CD14-positive monocyte (primary cell): ENCODE results near the gene GABRG3. TPM values are rescaled to one million over a fixed set of nuclear protein-coding genes. Genes with fewer than 3 reads are reported as not detected.

Source experiments
- DNase-seq, 3 donors: peaks; one replicate each; pipeline ENCODE4 v3.0.0-alpha.2; 2011 to 2022
- H2AFZ ChIP-seq: 2 replicates; pipeline ENCODE4 v1.6.0; 2012; ENCODE audit warnings: mild to moderate bottlenecking, low read depth, low read length, inconsistent platforms; ENCODE audit not compliant: insufficient read depth, poor library complexity, severe bottlenecking
- H3K27ac ChIP-seq, 2 donors: 1 replicate in 1 of 2; 2 replicates in 1 of 2; pipeline ENCODE4 v1.5.1; 2012 to 2013; ENCODE audit warnings: low read length in 2 of 2, control low read depth in 1 of 2, inconsistent platforms in 1 of 2, low read depth in 1 of 2, mild to moderate bottlenecking in 1 of 2
- H3K27me3 ChIP-seq, 2 donors: one replicate each; pipeline versions ENCODE4 v1.6.0 to v1.6.1; 2011 to 2013; ENCODE audit warnings: low read length in 2 of 2; ENCODE audit not compliant: control insufficient read depth in 2 of 2, insufficient read depth in 2 of 2
- H3K36me3 ChIP-seq, 2 donors: replicated peaks in 1 of 2; 1 replicate in 1 of 2; 2 replicates in 1 of 2; pipeline versions ENCODE4 v1.5.1 to v1.6.1; 2012 to 2013; ENCODE audit warnings: low read length in 2 of 2, control low read depth in 1 of 2, inconsistent platforms in 1 of 2, mild to moderate bottlenecking in 1 of 2; ENCODE audit not compliant: insufficient read depth in 2 of 2, control insufficient read depth in 1 of 2
- H3K4me1 ChIP-seq, 2 donors: 1 replicate in 1 of 2; 2 replicates in 1 of 2; pipeline versions ENCODE4 v1.5.1 to v1.6.1; 2012 to 2013; ENCODE audit warnings: low read length in 2 of 2, control low read depth in 1 of 2, inconsistent platforms in 1 of 2, mild to moderate bottlenecking in 1 of 2, moderate library complexity in 1 of 2; ENCODE audit not compliant: insufficient read depth in 2 of 2, control insufficient read depth in 1 of 2
- H3K4me2 ChIP-seq: replicated peaks from 2 replicates; pipeline ENCODE3; 2012; ENCODE audit warnings: low read length, moderate library complexity, mild to moderate bottlenecking; ENCODE audit not compliant: poor library complexity, severe bottlenecking; ENCODE audit errors: extremely low read depth
- H3K4me3 ChIP-seq, 3 experiments: fragments of 200-600 bp in 1 of 3; sonication (generic) in 1 of 3; replicated peaks in 1 of 3; 1 replicate in 2 of 3; 2 replicates in 1 of 3; pipeline ENCODE4 v1.5.1; 2011 to 2013; ENCODE audit warnings: low read length in 3 of 3, mild to moderate bottlenecking in 3 of 3, control low read depth in 2 of 3, low read depth in 2 of 3, inconsistent platforms in 1 of 3, moderate library complexity in 1 of 3
- H3K79me2 ChIP-seq: 2 replicates; pipeline ENCODE4 v1.6.0; 2012; ENCODE audit warnings: mild to moderate bottlenecking, control low read depth, inconsistent platforms, low read length, moderate library complexity; ENCODE audit not compliant: insufficient read depth
- H3K9ac ChIP-seq: 2 replicates; pipeline ENCODE4 v1.6.0; 2017; ENCODE audit warnings: low read length, mild to moderate bottlenecking; ENCODE audit not compliant: insufficient read depth, poor library complexity, severe bottlenecking
- H3K9me3 ChIP-seq, 2 donors: replicated peaks in 1 of 2; 1 replicate in 1 of 2; 2 replicates in 1 of 2; pipeline versions ENCODE4 v1.5.1 to v1.6.1; 2012 to 2013; ENCODE audit warnings: low read length in 2 of 2, control low read depth in 1 of 2; ENCODE audit not compliant: control insufficient read depth in 1 of 2, insufficient read depth in 1 of 2
- H4K20me1 ChIP-seq: 2 replicates; pipeline ENCODE4 v1.6.0; 2012; ENCODE audit warnings: mild to moderate bottlenecking, low read length, control low read depth, moderate library complexity; ENCODE audit not compliant: insufficient read depth
- H3K27ac Mint-ChIP-seq, 7 donors: one replicate each; pipeline ENCODE4 v1.8.0; 2020; ENCODE audit warnings: mild to moderate bottlenecking in 7 of 7, mixed read lengths in 7 of 7, moderate library complexity in 6 of 7, inconsistent platforms in 2 of 7
- H3K27me3 Mint-ChIP-seq, 3 donors: one replicate each; pipeline ENCODE4 v1.8.0; 2021 to 2022; ENCODE audit warnings: low read depth in 3 of 3, mild to moderate bottlenecking in 3 of 3, mixed read lengths in 3 of 3, moderate library complexity in 3 of 3, inconsistent platforms in 1 of 3
- H3K36me3 Mint-ChIP-seq, 2 donors: one replicate each; pipeline ENCODE4 v1.8.0; 2020; ENCODE audit warnings: mixed read lengths in 2 of 2, inconsistent platforms in 1 of 2, mild to moderate bottlenecking in 1 of 2
- H3K4me1 Mint-ChIP-seq: one replicate; pipeline ENCODE4 v1.8.0; 2020; ENCODE audit warnings: mild to moderate bottlenecking, mixed read lengths
- H3K4me3 Mint-ChIP-seq, 2 donors: one replicate each; pipeline ENCODE4 v1.8.0; 2020; ENCODE audit warnings: mild to moderate bottlenecking in 2 of 2, mixed read lengths in 2 of 2, moderate library complexity in 1 of 2
- H3K9me3 Mint-ChIP-seq, 7 donors: one replicate each; pipeline ENCODE4 v1.8.0; 2020 to 2022; ENCODE audit warnings: mixed read lengths in 7 of 7, mild to moderate bottlenecking in 6 of 7, moderate library complexity in 6 of 7, inconsistent platforms in 2 of 7
- WGBS: methylation state at CpG from one replicate; pipeline ENCODE4 v1.1.5; 2013; ENCODE audit warnings: missing lambda C conversion rate; ENCODE audit not compliant: insufficient coverage; 5-methylcytosine and 5-hydroxymethylcytosine counted together
- intact Hi-C, 2 donors: fragments of 100-400 bp; cut with micrococcal nuclease; formaldehyde crosslinking; loops; one replicate each; pipeline versions ENCODE4 v1.15.0 to v1.15.1; 2023
- polyA plus RNA-seq, 3 donors: library from polyadenylated mRNA; depleted of rRNA in 1 of 3; unstranded in 2 of 3; stranded (reverse) in 1 of 3; fragments of 300-500 nt in 2 of 3; fragments of >200 nt in 1 of 3; fragmentation: Illumina TruSeq in 2 of 3; gene quantifications; 1 replicate in 2 of 3; 2 replicates in 1 of 3; pipeline ENCODE4 v1.2.3, GENCODE V29; 2012 to 2021
- TF ChIP-seq, protein P1 (sequence below): fragments of 200-600 bp; IDR thresholded peaks from one replicate; pipeline ENCODE4 v1.8.0; 2022; ENCODE audit warnings: antibody characterized with exemption, mild to moderate bottlenecking

Gene GABRG3
- polyA plus RNA-seq, 3 donors = not detected

DNA sequence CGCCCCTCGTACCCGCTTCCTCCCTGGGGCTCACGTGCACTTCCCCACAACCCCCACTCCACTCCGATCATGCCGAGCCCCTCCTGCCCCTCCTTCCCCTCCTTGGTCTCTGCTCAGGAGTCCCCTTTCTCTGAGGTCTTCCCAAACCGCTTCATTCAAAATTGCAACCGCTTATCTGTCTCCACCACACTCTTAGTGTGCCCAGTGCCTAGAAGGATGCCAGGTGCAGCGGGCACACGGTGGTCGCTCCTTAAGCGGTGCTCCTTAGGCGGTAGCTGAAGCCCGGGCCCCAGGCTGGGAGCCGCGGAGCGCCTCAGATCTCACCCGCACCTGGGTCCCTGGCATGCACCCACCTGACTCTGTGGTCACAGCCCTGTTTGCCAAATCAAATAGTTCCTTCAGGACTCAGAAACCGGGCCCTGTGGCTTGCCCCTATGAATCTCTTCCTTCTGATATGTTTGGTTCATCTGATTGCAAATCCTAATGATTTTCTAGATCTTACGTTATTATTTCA, 603.6 kb downstream of the GABRG3 start:
- H3K27ac ChIP-seq = no peak overlapping the region
- H3K36me3 ChIP-seq = no peaks in the 10 kb centered on the region
- H3K4me1 Mint-ChIP-seq = no peaks in the 10 kb centered on the region
- H3K79me2 ChIP-seq = no peaks in the 10 kb centered on the region
- no peak overlapping the region for H2AFZ ChIP-seq
- DNase-seq = no peak
- no peak overlapping the region for H3K9ac ChIP-seq
- H3K4me2 ChIP-seq = no peak overlapping the region
- no peaks in the 10 kb centered on the region for H3K4me1 ChIP-seq
- H3K4me3 Mint-ChIP-seq = no peak overlapping the region
- H3K36me3 Mint-ChIP-seq = no peaks in the 10 kb centered on the region
- no peak overlapping the region for H3K4me3 ChIP-seq
- H3K9me3 ChIP-seq = peaks cover 35 to 39% of the 10 kb centered on the region in 2 donors
- intact Hi-C loops = no loop called here
- TF ChIP-seq, protein P1, sequence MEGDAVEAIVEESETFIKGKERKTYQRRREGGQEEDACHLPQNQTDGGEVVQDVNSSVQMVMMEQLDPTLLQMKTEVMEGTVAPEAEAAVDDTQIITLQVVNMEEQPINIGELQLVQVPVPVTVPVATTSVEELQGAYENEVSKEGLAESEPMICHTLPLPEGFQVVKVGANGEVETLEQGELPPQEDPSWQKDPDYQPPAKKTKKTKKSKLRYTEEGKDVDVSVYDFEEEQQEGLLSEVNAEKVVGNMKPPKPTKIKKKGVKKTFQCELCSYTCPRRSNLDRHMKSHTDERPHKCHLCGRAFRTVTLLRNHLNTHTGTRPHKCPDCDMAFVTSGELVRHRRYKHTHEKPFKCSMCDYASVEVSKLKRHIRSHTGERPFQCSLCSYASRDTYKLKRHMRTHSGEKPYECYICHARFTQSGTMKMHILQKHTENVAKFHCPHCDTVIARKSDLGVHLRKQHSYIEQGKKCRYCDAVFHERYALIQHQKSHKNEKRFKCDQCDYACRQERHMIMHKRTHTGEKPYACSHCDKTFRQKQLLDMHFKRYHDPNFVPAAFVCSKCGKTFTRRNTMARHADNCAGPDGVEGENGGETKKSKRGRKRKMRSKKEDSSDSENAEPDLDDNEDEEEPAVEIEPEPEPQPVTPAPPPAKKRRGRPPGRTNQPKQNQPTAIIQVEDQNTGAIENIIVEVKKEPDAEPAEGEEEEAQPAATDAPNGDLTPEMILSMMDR = no peak
- H3K27ac Mint-ChIP-seq = no peak overlapping the region
- no peaks in the 10 kb centered on the region for H3K27me3 ChIP-seq
- H3K9me3 Mint-ChIP-seq = peaks cover 6 to 38% (median 20%) of the 10 kb centered on the region in 7 donors
- WGBS = 87% methylated on average over 18 of the region's 20 CpGs
- H4K20me1 ChIP-seq = no peaks in the 10 kb centered on the region
- H3K27me3 Mint-ChIP-seq = no peaks in the 10 kb centered on the region

DNA sequence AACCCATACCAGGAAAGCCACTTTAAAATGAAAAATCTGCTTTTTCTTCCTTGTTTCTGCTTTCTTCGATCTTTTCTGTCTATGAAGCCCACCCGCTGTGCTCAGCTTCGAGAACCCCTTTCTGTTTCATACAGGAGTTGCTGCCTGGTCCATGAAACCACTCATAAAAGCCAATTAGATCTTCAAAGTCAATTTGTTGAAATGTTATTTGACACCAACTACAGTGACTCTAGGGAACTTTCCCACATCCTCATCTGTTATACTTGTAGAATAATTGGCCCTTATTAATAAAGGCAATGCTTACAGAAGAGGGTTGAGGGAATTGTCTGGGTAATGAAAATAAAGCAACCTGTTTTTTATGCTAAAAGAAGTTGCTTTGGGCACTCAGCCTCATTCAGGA, 604.5 kb downstream of the GABRG3 start:
- H3K9me3 Mint-ChIP-seq = peaks cover 6 to 44% (median 20%) of the 10 kb centered on the region in 7 donors
- H3K27ac Mint-ChIP-seq = no peak overlapping the region
- Histone ChIP-seq H3K4me1 (no peaks in the 10 kb centered on the region), H3K79me2 (no peaks in the 10 kb centered on the region), H2AFZ (no peak overlapping the region), H3K9ac (no peak overlapping the region), H3K4me2 (no peak overlapping the region), H4K20me1 (no peaks in the 10 kb centered on the region), H3K36me3 (no peaks in the 10 kb centered on the region), H3K27me3 (no peaks in the 10 kb centered on the region), H3K4me3 (no peak overlapping the region), H3K9me3 (peaks cover 42 to 46% of the 10 kb centered on the region in 2 donors), H3K27ac (no peak overlapping the region)
- intact Hi-C loops = no loop called here
- TF ChIP-seq, protein P1 = no peak
- H3K4me1 Mint-ChIP-seq = no peaks in the 10 kb centered on the region
- H3K27me3 Mint-ChIP-seq = peaks cover 0 to under 1% (median 0%) of the 10 kb centered on the region in 3 donors
- no peak overlapping the region for H3K4me3 Mint-ChIP-seq
- 90% methylated on average over 3 of the region's 3 CpGs for WGBS
- no peak for DNase-seq
- no peaks in the 10 kb centered on the region for H3K36me3 Mint-ChIP-seq
